Natural killer cell (primary cell): ENCODE results near the gene MAN1C1. TPM values are rescaled to one million over a fixed set of nuclear protein-coding genes. Genes with fewer than 3 reads are reported as not detected.

Experiments
- ATAC-seq, 3 donors: fragments of 150-1000 bp in 2 of 3; fragments of 200-7000 bp in 1 of 3; cut with Tn5 transposase; 1 replicate in 1 of 3; 2 replicates in 2 of 3; pipeline ENCODE4 v1.10.0; 2021; ENCODE audit warnings: mild to moderate bottlenecking in 2 of 3, moderate library complexity in 2 of 3
- DNase-seq, 2 donors: peaks; one replicate each; pipeline versions ENCODE4 v3.0.0 to v3.0.0-alpha.2; 2013 to 2021; ENCODE audit warnings: mixed read lengths in 1 of 2
- H3K27ac ChIP-seq: one replicate; pipeline ENCODE4 v1.5.1; 2013; ENCODE audit warnings: mild to moderate bottlenecking, low read length
- H3K27me3 ChIP-seq: one replicate; pipeline ENCODE4 v1.6.1; 2013; ENCODE audit warnings: low read length; ENCODE audit not compliant: control insufficient read depth, insufficient read depth
- H3K36me3 ChIP-seq: one replicate; pipeline ENCODE4 v1.6.1; 2013; ENCODE audit warnings: low read length; ENCODE audit not compliant: control insufficient read depth, insufficient read depth
- H3K4me1 ChIP-seq: one replicate; pipeline ENCODE4 v1.6.1; 2013; ENCODE audit warnings: low read length; ENCODE audit not compliant: control insufficient read depth, insufficient read depth
- H3K4me3 ChIP-seq: one replicate; pipeline ENCODE4 v1.5.1; 2013; ENCODE audit warnings: low read length
- H3K9me3 ChIP-seq: one replicate; pipeline ENCODE4 v1.6.1; 2013; ENCODE audit warnings: low read length; ENCODE audit not compliant: control insufficient read depth, insufficient read depth
- H3K27ac Mint-ChIP-seq, 2 donors: one replicate each; pipeline ENCODE4 v1.8.0; 2022; ENCODE audit warnings: mild to moderate bottlenecking in 2 of 2, mixed read lengths in 2 of 2, moderate library complexity in 1 of 2
- H3K27me3 Mint-ChIP-seq, 2 donors: one replicate each; pipeline ENCODE4 v1.8.0; 2022; ENCODE audit warnings: low read depth in 2 of 2, mixed read lengths in 2 of 2
- H3K36me3 Mint-ChIP-seq: one replicate; pipeline ENCODE4 v1.8.0; 2022; ENCODE audit warnings: mixed read lengths
- H3K4me1 Mint-ChIP-seq, 2 donors: one replicate each; pipeline ENCODE4 v1.8.0; 2022; ENCODE audit warnings: mixed read lengths in 2 of 2
- H3K4me3 Mint-ChIP-seq: one replicate; pipeline ENCODE4 v1.8.0; 2022; ENCODE audit warnings: mild to moderate bottlenecking, moderate library complexity, mixed read lengths
- H3K9me3 Mint-ChIP-seq, 2 donors: one replicate each; pipeline ENCODE4 v1.8.0; 2022; ENCODE audit warnings: mixed read lengths in 2 of 2
- WGBS: methylation state at CpG from one replicate; pipeline ENCODE4 v1.1.7; 2013; ENCODE audit warnings: missing lambda C conversion rate; ENCODE audit not compliant: insufficient coverage; 5-methylcytosine and 5-hydroxymethylcytosine counted together
- intact Hi-C: fragments of 100-400 bp; cut with micrococcal nuclease; formaldehyde crosslinking; loops from one replicate; pipeline ENCODE4 v1.14.2; 2022
- total RNA-seq, 4 donors: library from RNA; stranded (reverse); fragments of 120-200 nt in 1 of 4; gene quantifications; one replicate each; pipeline versions ENCODE4 v1.2.3 to v1.2.4, GENCODE V29; 2013 to 2022
- TF ChIP-seq, protein P1 (sequence below): fragments of 200-600 bp; IDR thresholded peaks from one replicate; pipeline ENCODE4 v1.8.0; 2022; ENCODE audit warnings: antibody characterized with exemption

MAN1C1 gene
- total RNA-seq, 3 donors from 2014 or later (not counting 1 experiment from before 2014, with no cell fraction given) = 3.6 to 7.5 (median 7.1) TPM

DNA sequence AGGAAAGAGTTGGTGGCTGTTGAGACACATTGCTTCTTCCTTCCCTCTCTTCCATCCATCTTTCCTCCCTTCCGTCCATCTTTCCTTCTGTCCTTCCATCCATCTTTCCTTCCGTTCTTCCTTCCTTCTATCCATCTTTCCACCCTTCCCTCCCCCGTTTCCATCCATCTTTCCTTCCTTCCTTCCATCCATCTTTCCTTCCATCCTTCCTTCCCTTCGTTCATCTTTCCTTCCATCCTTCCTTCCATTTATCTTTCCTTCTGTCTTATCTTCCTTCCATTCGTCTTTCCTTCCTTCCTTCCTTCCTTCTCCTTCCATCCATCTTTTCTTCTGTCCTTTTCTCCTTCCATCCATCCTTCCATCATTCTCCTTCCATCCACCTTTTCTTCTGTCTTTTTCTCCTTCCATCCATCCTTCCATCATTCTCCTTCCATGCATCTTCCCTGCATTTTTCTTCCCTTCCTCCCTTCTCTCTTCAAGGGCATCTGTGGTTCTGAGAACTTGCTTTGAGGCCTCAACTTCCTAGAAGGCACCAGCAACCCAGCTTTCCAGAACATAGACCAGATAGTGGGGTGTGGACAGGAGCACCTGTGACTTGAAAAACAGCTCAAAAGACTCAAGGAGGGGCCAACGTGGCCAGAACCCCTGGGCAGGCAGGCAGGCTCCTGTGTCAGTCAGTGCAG lies 134.5 kb downstream of the MAN1C1 start:
- H3K27ac ChIP-seq = no peak overlapping the region
- 79% methylated on average over 6 of the region's 6 CpGs for WGBS
- no peak overlapping the region for H3K4me3 ChIP-seq
- no peaks in the 10 kb centered on the region for H3K36me3 ChIP-seq
- TF ChIP-seq, protein P1, sequence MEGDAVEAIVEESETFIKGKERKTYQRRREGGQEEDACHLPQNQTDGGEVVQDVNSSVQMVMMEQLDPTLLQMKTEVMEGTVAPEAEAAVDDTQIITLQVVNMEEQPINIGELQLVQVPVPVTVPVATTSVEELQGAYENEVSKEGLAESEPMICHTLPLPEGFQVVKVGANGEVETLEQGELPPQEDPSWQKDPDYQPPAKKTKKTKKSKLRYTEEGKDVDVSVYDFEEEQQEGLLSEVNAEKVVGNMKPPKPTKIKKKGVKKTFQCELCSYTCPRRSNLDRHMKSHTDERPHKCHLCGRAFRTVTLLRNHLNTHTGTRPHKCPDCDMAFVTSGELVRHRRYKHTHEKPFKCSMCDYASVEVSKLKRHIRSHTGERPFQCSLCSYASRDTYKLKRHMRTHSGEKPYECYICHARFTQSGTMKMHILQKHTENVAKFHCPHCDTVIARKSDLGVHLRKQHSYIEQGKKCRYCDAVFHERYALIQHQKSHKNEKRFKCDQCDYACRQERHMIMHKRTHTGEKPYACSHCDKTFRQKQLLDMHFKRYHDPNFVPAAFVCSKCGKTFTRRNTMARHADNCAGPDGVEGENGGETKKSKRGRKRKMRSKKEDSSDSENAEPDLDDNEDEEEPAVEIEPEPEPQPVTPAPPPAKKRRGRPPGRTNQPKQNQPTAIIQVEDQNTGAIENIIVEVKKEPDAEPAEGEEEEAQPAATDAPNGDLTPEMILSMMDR = no peak
- H3K4me1 Mint-ChIP-seq = peaks cover 0 to 2% of the 10 kb centered on the region in 2 donors
- no peak overlapping the region for H3K4me3 Mint-ChIP-seq
- intact Hi-C loops = no loop called here
- no peaks in the 10 kb centered on the region for H3K27me3 ChIP-seq
- DNase-seq (no peak), ATAC-seq (no peak)
- no peaks in the 10 kb centered on the region for H3K27me3 Mint-ChIP-seq
- no peaks in the 10 kb centered on the region for H3K9me3 Mint-ChIP-seq
- H3K36me3 Mint-ChIP-seq = no peaks in the 10 kb centered on the region
- no peaks in the 10 kb centered on the region for H3K4me1 ChIP-seq
- no peak overlapping the region for H3K27ac Mint-ChIP-seq
- H3K9me3 ChIP-seq = no peaks in the 10 kb centered on the region

DNA sequence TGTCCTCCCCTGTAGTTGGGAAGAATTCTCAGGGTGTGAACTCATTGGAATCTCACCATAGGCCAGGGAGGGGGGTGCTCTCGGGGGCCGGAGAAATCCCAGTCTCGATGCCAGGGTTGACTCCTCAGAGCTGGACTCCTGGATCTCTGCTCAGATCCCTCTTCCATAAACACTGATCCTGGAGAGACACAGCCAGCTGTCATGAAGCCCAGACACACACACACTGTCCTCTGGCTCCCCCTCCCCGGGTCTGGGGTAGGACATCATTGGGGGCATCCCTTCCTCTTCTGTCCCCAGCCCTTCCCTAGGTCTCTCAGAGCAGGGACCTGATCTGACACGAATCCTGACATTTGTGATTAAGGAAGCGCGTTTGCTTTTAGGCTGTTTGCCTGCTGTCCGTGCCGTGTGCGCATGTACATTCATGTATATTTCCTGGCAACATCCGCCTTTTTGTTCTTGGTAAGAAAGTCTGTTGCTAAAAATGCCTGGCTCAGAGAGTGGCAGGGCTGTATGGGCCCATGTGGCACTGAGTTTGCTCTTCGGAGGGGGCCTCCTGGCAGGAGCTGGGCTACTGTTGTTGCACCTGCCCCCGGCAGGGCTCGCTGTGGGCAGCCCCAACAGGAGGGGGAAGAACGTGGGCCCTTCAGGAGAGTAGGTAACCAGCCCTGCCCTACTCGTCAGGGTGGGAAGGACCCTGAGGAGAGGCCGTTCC lies 138.0 kb downstream of the MAN1C1 start:
- H3K27ac Mint-ChIP-seq = no peak overlapping the region
- no peaks in the 10 kb centered on the region for H3K27me3 ChIP-seq
- no peak for ATAC-seq
- peaks cover 0 to 4% of the 10 kb centered on the region in 2 donors for H3K4me1 Mint-ChIP-seq
- TF ChIP-seq, protein P1 = no peak
- peak in 1 of 2 donors; percentile 69 for DNase-seq
- no peaks in the 10 kb centered on the region for H3K27me3 Mint-ChIP-seq
- 54% methylated on average over 17 of the region's 17 CpGs for WGBS
- no peaks in the 10 kb centered on the region for H3K4me1 ChIP-seq
- H3K9me3 ChIP-seq = no peaks in the 10 kb centered on the region
- H3K27ac ChIP-seq = no peak overlapping the region
- H3K36me3 Mint-ChIP-seq = no peaks in the 10 kb centered on the region
- H3K4me3 Mint-ChIP-seq = no peak overlapping the region
- intact Hi-C loops = no loop called here
- H3K9me3 Mint-ChIP-seq = no peaks in the 10 kb centered on the region
- no peaks in the 10 kb centered on the region for H3K36me3 ChIP-seq
- no peak overlapping the region for H3K4me3 ChIP-seq

DNA sequence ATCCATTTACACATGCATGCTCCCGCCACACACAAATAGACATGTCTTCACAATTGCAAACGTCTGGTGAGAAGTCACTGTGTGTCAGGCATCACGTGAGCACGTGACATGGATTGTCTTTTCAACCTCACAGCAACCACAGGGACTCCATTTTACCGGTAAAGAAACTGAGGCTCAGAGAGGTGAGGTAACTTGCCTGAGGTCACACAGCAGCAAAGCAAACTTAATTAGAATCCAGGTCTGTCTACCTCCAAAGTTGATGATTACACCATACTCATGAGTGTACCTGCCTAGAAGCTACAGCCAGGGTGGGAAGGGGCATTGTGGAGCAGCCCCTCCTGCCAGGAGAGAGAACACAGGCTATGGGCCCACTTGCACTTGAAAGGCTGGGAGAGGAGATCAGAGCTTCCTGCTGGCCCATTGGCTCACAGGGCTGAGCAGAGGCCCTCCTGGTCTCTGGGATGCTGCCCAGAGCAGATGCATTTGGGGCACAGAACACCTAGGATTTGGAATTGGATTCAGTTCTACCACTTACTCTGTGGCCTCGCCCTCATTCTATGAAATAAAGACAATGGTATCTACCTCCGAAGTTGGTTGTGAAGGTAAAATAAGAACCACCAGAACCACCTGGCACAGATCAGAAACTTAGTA lies 139.0 kb downstream of the MAN1C1 start:
- ATAC-seq (no peak), DNase-seq (no peak)
- Mint-ChIP-seq H3K27me3 (no peaks in the 10 kb centered on the region), H3K27ac (no peak overlapping the region), H3K9me3 (no peaks in the 10 kb centered on the region), H3K4me3 (no peak overlapping the region), H3K36me3 (no peaks in the 10 kb centered on the region), H3K4me1 (peaks cover 0 to 4% of the 10 kb centered on the region in 2 donors)
- intact Hi-C loops = no loop called here
- H3K36me3 ChIP-seq = no peaks in the 10 kb centered on the region
- H3K27me3 ChIP-seq = no peaks in the 10 kb centered on the region
- TF ChIP-seq, protein P1 = no peak
- H3K4me1 ChIP-seq = no peaks in the 10 kb centered on the region
- H3K9me3 ChIP-seq = no peaks in the 10 kb centered on the region
- H3K4me3 ChIP-seq = no peak overlapping the region
- whole genome bisulfite sequencing = 89% methylated on average over 6 of the region's 7 CpGs
- no peak overlapping the region for H3K27ac ChIP-seq
